GM15510 (cell line): Measurements from ENCODE around the gene PPP1R27.

Source experiments
- POLR2A ChIP-seq: IDR thresholded peaks from 3 replicates; pipeline ENCODE4 v1.6.1; 2011; ENCODE audit warnings: borderline replicate concordance; ENCODE audit not compliant: insufficient read length; ENCODE audit errors: extremely low read depth

PPP1R27 gene

DNA sequence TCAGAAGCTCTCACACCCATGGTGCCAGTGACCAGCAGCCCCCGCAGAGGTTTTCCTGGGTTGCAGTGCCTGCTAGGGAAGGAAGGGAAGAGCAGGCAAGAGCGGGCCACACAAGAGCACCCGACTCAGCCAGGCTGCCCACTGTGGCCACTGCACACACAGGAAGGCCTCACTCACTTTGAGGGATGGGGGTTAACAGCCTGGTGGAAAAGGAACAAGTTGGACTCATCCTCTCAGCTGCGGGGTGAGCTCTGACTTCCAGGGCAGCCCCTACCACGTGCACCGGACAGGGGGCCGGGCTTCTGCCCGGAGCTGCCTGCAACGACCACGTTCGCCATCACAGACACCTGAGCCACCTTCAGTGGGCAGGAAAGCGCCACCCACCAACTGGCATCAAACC lies 17.4 kb upstream of the PPP1R27 start:
- TF ChIP-seq POLR2A, result no peak

DNA sequence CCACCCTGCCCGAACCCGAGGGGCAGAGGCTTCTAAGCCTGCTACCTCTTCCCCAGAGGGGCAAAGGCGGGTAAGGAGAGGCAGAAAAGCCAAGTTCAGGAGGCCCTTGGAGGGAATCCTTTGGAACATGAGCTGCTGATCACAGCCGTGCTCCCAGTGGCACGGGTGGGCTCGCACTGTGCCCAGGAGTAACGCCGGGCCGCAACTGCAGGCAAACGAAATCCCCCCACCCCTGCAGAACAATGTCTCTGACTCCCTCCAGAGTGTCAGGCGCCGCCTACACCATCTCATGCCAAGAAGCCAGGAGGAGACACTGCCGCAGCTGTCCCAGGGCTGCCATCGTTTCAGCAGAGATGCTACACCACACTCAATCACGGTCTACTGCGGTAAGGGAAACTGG lies 16.6 kb upstream of the PPP1R27 start:
- no peak for TF ChIP-seq POLR2A

DNA sequence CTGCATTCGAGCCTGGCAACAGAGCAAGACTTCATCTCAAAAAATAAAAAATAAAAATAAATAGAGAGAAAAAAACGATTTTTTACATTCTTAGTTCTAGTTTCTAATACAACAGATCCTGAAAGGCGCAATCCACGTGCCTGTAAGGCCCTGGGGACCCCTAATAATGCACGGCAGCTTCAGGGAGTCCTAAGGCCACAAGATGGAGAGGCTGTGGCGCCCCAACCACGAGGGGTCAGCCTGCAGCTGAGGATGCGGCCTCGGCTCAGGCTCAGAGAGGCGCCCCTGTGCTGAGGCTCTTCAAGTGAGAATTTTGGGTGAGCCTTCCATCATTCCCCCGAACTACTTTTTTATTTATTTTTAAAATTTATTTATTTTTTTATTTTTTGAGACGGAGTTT lies 14.6 kb upstream of the PPP1R27 start:
- TF ChIP-seq POLR2A, result no peak

DNA sequence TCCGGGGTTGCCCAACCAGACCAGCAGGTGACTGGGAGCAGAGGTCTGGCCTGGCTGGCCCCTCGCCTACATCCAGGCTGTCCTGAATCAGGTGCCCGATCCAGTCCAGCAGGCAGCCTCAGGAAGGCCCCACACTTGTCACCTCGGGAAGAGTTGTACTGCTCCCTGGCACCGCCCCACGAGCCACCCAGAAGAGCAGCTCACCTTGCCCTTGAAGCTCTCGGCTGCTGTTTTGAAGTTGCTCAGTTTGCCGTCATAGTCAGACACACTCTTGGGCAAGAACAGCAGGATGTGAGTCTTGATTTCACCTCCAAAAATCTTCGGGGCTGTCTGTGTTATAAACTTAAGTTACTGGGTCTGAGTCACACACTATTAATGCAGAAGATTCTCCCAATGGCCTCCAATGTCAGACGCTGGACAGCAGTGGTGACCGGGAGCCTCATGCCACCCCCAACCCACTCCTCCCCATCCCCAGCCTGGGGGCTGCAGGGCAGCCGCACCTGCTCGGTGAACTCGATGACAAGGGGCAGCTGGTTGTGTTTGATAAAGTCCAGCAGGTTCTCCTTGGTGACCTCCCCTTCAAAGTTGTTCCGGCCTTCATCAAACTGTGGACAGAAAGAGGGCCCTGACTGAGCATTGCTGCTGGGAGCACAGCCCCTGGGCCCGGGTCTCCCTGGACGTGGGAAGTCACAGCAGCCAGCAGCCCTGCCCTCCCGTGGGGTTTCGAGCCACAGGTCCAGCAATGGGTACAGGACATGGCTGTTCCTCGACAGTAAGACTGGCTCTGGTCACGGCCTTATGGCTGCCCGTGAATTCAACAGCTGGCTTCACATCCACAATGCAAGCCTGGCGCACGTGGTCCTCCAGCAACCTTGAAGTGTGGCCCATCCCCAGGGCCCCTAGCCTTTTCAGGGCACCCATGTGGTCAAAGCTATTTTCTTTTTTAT lies 12.2 kb upstream of the PPP1R27 start:
- TF ChIP-seq POLR2A, result no peak

DNA sequence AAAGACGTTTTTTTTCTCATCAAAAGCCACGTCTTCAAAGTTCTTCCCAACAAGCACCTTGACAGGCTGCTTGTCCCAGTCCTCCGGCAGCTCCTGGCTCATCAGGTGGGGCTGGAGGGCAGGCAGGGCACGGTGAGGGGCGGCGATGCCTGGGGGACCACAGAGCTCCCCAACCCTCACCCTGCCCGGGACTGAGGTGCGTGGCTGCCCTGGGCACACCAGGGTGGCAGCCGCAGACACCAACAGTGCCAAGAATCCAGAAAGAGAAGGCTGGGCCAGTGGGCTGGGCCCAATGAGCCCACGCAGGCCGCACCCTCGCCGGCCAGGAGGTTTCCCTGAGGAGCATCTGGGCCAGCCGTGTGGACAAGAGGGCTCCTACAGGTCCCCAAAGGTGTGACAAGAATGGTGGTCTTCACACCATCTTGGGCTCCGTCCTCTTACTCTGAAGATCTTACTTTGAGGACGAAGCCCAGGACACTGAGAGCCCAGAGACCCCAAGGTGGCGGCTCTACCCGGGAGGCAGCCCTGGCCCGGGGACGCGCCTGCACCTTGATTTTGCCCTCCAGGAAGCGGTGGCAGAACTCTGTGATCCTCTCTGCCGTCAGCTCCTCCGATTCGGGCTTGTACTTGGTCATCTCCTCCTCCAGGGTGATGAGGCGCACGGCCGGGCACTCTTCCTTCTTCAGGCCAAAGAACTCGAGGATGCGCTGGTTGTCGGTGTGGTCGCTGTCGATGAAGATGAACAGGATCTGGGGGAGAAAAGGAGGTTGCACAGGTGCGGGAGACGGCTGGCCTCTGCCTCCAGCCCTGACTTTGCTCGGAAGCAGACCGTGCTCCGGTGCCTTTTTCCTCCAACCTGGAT lies 11.3 kb upstream of the PPP1R27 start:
- no peak for TF ChIP-seq POLR2A

DNA sequence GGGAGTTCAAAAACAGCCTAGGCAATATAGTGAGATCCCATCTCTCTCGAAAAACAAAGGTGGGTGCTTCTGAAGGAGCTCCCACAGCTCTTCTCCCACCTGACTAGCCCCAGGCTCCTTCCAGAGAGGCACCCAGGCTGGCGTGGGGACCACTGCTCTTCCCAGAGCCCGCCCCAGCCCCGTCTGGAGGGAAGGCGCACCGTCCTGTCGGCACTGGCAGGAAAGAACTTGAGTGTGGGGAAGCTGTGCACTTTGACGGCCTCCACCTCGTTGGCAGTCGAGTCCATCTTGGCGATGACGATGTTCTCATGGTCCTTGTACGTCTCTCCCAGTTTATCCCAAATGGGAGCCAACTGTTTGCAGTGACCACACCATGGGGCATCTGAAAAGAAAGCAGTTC lies 10.5 kb upstream of the PPP1R27 start:
- no peak for TF ChIP-seq POLR2A

DNA sequence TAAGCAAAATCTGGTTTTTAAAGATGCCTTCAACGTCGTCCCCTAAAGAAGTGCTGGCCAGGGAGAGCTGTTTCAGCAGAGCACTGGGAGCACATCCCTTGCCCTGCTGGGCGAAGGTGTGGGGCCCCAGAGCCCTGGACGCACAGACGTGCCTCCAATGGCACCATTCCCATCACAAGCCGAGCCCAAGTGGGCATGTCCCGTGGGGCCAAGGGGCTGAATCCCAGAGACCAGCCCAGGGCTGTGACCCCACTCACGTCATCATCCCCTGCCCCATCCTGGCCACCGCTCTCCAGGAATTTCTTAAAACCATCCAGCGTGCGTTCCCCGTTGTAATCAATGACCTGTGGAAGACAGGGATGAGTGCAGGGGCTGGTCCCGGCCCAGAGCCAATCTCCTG lies 10.0 kb upstream of the PPP1R27 start:
- no peak for TF ChIP-seq POLR2A

DNA sequence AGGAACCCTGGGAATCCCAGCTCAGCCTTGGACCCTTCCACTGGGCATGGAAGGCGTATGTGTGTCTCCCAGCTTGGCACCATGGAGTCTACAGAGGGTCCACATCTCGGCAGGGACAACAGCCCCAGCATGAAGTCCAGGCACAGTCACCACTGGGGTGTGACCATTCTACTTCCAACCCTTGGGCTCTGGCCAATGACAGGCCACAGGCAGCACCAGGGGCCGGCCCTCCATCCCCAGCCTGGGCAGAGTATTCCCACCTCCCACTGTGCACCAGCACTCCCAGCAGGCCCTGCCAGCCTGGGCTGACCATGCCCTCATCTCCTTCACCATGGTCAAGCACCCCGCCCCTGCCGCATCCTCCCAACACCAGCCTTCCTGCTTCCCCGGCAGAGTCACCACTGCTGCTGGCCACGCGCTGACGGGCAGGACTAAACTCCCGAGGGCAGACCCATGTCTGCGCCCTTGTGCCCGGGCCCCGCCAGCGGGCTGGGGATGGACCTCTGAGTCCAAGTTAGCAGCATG lies 9.5 kb upstream of the PPP1R27 start:
- no peak for TF ChIP-seq POLR2A

DNA sequence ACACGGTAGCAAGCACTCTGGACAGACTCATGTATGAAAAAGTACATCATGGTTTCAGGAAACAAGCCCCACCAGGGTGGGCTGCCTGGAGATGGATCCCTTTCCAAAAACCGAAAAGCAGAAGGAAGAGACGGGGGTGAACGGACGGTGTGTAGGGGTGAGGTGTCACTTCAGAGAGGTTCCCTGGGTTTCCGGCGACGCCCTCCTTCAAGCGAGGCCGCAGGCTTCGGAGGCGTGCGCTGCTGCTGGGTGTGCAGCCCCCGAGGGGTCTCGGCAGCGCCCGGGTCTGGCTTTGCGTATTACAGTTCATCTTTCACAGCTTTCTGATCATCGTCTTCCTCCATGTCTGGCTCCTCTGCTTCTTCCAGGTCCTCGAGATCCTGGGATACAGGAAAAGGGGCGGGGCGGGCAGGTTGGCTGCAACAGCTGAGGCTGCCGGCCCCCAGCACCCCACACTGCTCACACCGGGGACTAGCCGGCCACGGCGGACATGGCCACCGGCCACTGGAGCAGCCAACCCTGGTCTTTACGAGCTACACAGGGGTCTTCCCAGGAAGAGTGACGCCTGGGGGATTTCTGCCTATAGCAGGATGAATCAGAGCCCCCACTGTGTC lies 9.0 kb upstream of the PPP1R27 start:
- no peak for TF ChIP-seq POLR2A

DNA sequence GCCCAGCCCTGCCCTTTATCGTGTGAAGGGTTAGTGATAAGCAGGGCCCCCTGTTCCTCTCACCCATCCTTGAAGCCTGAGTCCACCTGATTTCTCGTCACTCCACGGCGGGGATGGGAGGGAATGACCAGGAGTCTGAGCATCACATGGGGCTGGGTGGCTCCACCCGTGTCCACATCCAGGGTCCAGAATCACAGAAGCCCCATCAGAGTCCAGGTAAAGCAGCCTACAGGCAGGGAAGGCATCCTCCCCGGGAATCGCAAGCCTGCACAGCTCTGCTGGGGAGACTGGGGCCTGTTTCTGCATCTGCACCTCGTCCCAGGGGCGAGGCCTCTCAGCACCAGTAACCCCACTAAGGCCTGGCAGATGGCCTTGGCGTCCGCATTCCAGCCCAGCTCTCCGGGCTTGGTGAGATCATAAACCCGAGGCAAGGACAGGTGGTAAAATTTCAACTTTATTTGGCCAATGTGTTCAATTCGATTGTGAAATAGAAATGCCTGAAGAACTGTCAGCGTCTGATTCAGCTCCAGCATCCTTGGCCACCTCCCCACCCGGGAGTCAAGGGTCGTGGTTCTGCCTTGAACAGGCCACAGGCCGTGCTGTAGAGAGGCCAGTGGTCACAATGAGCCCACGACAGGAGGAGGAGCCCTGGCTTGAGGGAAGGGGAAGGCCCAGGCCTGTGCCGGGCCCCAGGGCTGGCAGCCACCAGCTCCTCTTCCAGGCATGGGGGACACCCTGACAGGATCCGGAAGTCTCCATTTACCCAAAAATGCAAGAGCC lies 8.1 kb upstream of the PPP1R27 start:
- TF ChIP-seq POLR2A, result no peak

DNA sequence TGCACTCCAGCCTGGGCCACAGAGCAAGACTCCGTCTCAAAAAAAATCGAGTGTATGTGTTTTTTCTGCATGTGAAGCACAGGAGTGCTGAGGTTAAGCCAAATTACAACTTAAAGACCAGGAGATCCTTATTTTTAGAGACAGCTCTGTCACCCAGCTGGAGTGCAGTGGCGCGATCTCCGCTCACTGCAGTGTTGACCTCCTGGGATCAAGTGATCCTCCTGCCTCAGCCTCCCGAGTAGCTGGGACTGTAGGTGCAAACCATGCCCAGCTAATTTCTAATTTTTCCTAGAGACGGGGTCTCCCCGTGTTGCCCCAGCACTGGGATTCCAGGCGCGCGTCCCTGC lies 7.5 kb upstream of the PPP1R27 start:
- no peak for TF ChIP-seq POLR2A

DNA sequence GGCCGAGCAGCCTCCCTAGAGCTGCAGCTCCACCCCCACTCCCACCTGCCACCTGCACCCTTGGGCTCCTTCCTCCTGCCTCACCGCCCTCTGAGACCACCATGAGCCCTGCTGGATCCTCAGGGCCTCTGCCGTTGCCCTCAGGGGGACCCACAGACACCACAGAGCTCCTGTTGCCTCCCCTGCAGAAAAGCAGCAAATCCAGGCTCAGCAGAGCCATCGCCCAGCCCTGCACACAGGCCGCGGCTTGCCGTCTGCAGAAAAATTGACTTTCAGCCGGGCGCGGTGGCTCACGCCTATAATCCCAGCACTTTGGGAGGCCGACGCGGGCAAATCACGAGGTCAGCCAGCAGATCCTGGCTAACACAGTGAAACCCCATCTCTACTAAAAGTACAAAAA lies 7.0 kb upstream of the PPP1R27 start:
- no peak for TF ChIP-seq POLR2A

DNA sequence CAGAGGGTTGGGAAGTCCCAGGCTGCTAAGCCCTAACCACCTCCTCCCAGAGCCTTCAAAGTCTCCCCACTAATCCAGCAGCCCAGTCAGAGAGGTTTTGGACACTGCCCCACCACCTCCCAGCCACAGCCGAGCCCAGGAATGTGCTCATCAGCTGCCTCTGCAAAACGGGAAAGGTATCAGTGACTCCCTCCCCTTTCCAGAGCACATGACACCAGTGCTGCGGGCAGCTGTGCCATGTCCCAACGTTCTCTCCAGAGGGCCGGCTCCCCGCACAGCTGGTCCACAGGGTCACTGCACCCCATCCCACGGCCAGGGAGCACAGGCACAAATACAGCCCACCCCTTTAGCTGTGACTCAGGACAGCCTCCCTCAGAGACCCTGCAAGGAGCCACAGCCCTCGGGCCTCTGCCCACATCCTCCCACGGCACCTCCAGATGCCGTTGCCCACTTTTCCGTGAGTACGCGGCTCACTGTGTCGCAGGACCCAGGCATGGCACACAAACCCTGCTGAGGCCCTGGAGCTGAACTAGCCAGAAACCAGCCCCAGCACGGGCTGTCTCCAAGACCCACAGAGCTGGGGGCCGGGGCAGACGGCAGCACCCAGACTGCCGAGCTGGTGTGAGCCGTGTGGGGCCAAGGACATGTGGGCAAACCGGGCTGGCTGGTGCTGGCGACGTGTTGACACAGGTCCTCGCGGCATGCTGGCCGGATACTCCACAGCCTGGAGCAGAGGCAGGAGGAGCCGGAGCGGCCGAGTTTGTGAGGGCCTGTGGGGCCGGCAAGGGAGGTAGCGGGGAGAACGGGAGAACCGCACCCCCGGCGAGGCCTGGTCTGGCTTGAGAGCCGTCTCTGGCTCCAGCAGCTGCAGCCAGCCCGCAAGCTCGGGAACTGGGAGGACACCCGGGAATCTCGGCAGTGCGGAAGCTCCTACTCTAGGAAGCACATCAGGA lies 6.3 kb upstream of the PPP1R27 start:
- TF ChIP-seq POLR2A, result no peak
